HepG2 (cell line): Measurements from ENCODE around the gene FAM111B. TPM values are rescaled to one million over a fixed set of nuclear protein-coding genes. Genes with fewer than 3 reads are reported as not detected.

Experiments used
- HES4 ChIP-seq: sonication (generic); formaldehyde crosslinking; IDR thresholded peaks from 2 replicates; pipeline ENCODE4 v1.9.0; 2021; ENCODE audit warnings: mild to moderate bottlenecking, missing genetic modification reagents, borderline replicate concordance
- HOXA5 ChIP-seq: sonication (generic); formaldehyde crosslinking; IDR thresholded peaks from 2 replicates; pipeline ENCODE4 v1.4.0; 2020; ENCODE audit warnings: missing genetic modification reagents
- HOXA9 ChIP-seq: sonication (generic); formaldehyde crosslinking; IDR thresholded peaks from 2 replicates; pipeline ENCODE4 v1.8.1; 2022; ENCODE audit warnings: missing genetic modification reagents, mild to moderate bottlenecking, moderate library complexity, borderline replicate concordance
- IKZF1 ChIP-seq: fragments of 450-650 bp; IDR thresholded peaks from 2 replicates; pipeline ENCODE4 v1.7.1; 2016
- IRX3 ChIP-seq: sonication (generic); formaldehyde crosslinking; IDR thresholded peaks from 2 replicates; pipeline ENCODE4 v1.8.1; 2023; ENCODE audit warnings: mild to moderate bottlenecking, low read depth, missing genetic modification reagents, borderline replicate concordance
- PHF8 ChIP-seq: sonication (generic); formaldehyde crosslinking; IDR thresholded peaks from 2 replicates; pipeline ENCODE4 v1.5.0; 2020; ENCODE audit warnings: missing genetic modification reagents
- SMAD9 ChIP-seq: sonication (generic); formaldehyde crosslinking; IDR thresholded peaks from 2 replicates; pipeline ENCODE4 v1.5.1; 2020; ENCODE audit warnings: mild to moderate bottlenecking, missing genetic modification reagents
- SSRP1 ChIP-seq: IDR thresholded peaks from 2 replicates; pipeline ENCODE4 v1.6.1; 2016; ENCODE audit warnings: control low read depth
- ZNF24 ChIP-seq: fragments of 450-650 bp; IDR thresholded peaks from 2 replicates; pipeline ENCODE4 v1.6.1; 2017; ENCODE audit warnings: antibody characterized with exemption, mild to moderate bottlenecking
- ZNF350 ChIP-seq: sonication (generic); formaldehyde crosslinking; IDR thresholded peaks from 2 replicates; pipeline ENCODE4 v1.4.0; 2020; ENCODE audit warnings: mild to moderate bottlenecking, low read depth, missing genetic modification reagents, borderline replicate concordance
- ZNF354B ChIP-seq: sonication (generic); formaldehyde crosslinking; IDR thresholded peaks from 2 replicates; pipeline ENCODE4 v1.8.0; 2022; ENCODE audit warnings: mild to moderate bottlenecking, missing genetic modification reagents
- ZNF775 ChIP-seq: sonication (generic); formaldehyde crosslinking; IDR thresholded peaks from 2 replicates; pipeline ENCODE4 v1.4.0; 2020; ENCODE audit warnings: missing genetic modification reagents, mild to moderate bottlenecking, moderate library complexity, borderline replicate concordance
- ZNF816 ChIP-seq: sonication (generic); formaldehyde crosslinking; IDR thresholded peaks from 2 replicates; pipeline ENCODE4 v1.8.0; 2022; ENCODE audit warnings: missing genetic modification reagents, mild to moderate bottlenecking, borderline replicate concordance
- ZSCAN31 ChIP-seq: sonication (generic); formaldehyde crosslinking; IDR thresholded peaks from 2 replicates; pipeline ENCODE4 v1.5.0; 2020; ENCODE audit warnings: low read depth, mild to moderate bottlenecking, missing genetic modification reagents
- polyA plus RNA-seq, 8 experiments: library from polyadenylated mRNA; depleted of rRNA in 3 of 8; stranded (reverse) in 7 of 8; unstranded in 1 of 8; fragments of >200 nt; fragmentation: Illumina TruSeq in 4 of 8; extraction: Trizol in 4 of 8; gene quantifications; 2 replicates each; pipeline versions ENCODE4 v1.2.1 to v1.2.3, GENCODE V29; 2011 to 2016; ENCODE audit warnings: low read depth in 4 of 8, missing spikeins in 1 of 8, mixed read lengths in 1 of 8; ENCODE audit not compliant: insufficient read depth in 1 of 8
- total RNA-seq, 5 experiments: library from RNA; depleted of rRNA; stranded (reverse); fragments of >200 nt; fragmentation: Illumina TruSeq; extraction: Trizol; gene quantifications; 2 replicates each; pipeline ENCODE4 v1.2.3, GENCODE V29; 2016; ENCODE audit warnings: low read depth in 1 of 5
- TF ChIP-seq, protein P1 (sequence below): sonication (generic); formaldehyde crosslinking; IDR thresholded peaks from 2 replicates; pipeline ENCODE4 v1.4.0; 2020; ENCODE audit warnings: missing genetic modification reagents
- TF ChIP-seq, protein P2 (sequence below): sonication (generic); formaldehyde crosslinking; IDR thresholded peaks from 2 replicates; pipeline ENCODE4 v1.4.0; 2020; ENCODE audit warnings: missing genetic modification reagents, borderline replicate concordance
- TF ChIP-seq, protein P3 (sequence below): sonication (generic); formaldehyde crosslinking; IDR thresholded peaks from 2 replicates; pipeline ENCODE4 v1.4.0; 2020; ENCODE audit warnings: missing genetic modification reagents, borderline replicate concordance
- TF ChIP-seq, protein P4 (sequence below): sonication (generic); formaldehyde crosslinking; IDR thresholded peaks from 2 replicates; pipeline ENCODE4 v1.4.0; 2020; ENCODE audit warnings: missing genetic modification reagents; ENCODE audit errors: not compliant biosample characterization

FAM111B gene
- total and polyA plus RNA-seq, 2 of the 13 experiments (the other 11 are each of a cell fraction or from before 2014, with no cell fraction given): 1.6 to 28.2 TPM

DNA sequence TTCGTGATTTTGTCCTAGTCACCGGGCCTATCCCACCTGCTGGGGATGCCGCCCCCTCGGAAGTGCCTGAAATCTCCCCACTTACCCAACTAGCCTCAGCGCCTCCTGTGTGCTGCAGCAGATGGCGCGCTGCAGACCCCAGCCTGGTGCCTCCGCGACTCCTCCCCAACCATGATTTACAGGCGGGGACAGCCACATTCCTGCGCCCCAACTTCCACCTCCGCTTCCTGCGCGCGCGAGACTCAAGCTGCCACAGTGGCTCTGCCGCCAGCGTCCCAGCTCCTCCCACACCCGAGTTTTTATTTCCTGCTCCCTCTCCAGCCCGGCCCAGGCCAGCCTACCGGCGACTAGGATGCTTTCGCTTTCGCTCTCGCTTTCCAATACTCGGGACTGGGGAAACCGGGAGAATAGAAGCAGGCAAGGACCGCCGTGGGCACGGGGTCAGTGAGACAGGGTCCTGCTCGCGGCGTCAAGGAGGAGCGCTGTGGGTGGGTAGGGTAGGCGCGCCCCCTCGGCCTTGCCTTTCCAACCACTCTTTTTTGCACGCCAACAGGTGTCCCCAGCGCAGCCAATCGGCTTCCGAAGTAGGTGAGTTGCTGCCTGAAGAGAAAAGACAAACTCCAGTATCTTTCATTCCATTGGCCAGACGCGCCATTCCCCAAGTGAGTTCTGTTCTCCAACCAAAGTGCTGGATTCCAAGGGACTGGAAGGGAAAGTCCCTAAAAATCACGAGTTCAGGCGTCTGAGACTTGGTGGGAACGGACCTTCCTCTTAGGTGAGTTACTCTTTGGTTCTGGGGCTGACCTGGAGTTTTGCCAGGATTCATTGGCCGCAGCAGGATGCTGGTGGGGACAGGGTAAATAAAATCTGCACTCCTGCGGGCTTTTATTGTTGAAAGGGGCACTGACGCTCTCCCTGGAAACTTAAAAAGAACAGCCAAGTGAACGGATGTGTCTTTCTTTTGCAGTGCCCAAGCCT is 35.8 kb downstream of the FAM111B start, which contains the start of gene FAM111A (continued):
- peak; percentile 87; the same call in 1 of the 2 replicates for TF ChIP-seq SMAD9
- peak; percentile 86 for TF ChIP-seq PHF8 (CRISPR knock-in tag)
- TF ChIP-seq IRX3 (CRISPR knock-in tag): peak; percentile 47; the same call in 1 of the 2 replicates
- peak; percentile 60; the same call in 1 of the 2 replicates for TF ChIP-seq HOXA5
- TF ChIP-seq IKZF1: no peak
- no peak; the same call in 1 of the 2 replicates for TF ChIP-seq ZNF350 (CRISPR knock-in tag)
- TF ChIP-seq, protein P1, sequence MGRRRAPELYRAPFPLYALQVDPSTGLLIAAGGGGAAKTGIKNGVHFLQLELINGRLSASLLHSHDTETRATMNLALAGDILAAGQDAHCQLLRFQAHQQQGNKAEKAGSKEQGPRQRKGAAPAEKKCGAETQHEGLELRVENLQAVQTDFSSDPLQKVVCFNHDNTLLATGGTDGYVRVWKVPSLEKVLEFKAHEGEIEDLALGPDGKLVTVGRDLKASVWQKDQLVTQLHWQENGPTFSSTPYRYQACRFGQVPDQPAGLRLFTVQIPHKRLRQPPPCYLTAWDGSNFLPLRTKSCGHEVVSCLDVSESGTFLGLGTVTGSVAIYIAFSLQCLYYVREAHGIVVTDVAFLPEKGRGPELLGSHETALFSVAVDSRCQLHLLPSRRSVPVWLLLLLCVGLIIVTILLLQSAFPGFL (CRISPR knock-in tag): no peak
- TF ChIP-seq, protein P2, sequence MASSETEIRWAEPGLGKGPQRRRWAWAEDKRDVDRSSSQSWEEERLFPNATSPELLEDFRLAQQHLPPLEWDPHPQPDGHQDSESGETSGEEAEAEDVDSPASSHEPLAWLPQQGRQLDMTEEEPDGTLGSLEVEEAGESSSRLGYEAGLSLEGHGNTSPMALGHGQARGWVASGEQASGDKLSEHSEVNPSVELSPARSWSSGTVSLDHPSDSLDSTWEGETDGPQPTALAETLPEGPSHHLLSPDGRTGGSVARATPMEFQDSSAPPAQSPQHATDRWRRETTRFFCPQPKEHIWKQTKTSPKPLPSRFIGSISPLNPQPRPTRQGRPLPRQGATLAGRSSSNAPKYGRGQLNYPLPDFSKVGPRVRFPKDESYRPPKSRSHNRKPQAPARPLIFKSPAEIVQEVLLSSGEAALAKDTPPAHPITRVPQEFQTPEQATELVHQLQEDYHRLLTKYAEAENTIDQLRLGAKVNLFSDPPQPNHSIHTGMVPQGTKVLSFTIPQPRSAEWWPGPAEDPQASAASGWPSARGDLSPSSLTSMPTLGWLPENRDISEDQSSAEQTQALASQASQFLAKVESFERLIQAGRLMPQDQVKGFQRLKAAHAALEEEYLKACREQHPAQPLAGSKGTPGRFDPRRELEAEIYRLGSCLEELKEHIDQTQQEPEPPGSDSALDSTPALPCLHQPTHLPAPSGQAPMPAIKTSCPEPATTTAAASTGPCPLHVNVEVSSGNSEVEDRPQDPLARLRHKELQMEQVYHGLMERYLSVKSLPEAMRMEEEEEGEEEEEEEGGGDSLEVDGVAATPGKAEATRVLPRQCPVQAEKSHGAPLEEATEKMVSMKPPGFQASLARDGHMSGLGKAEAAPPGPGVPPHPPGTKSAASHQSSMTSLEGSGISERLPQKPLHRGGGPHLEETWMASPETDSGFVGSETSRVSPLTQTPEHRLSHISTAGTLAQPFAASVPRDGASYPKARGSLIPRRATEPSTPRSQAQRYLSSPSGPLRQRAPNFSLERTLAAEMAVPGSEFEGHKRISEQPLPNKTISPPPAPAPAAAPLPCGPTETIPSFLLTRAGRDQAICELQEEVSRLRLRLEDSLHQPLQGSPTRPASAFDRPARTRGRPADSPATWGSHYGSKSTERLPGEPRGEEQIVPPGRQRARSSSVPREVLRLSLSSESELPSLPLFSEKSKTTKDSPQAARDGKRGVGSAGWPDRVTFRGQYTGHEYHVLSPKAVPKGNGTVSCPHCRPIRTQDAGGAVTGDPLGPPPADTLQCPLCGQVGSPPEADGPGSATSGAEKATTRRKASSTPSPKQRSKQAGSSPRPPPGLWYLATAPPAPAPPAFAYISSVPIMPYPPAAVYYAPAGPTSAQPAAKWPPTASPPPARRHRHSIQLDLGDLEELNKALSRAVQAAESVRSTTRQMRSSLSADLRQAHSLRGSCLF: no peak
- peak; percentile 73; the same call in 1 of the 2 replicates for TF ChIP-seq HES4 (CRISPR knock-in tag)
- TF ChIP-seq, protein P3, sequence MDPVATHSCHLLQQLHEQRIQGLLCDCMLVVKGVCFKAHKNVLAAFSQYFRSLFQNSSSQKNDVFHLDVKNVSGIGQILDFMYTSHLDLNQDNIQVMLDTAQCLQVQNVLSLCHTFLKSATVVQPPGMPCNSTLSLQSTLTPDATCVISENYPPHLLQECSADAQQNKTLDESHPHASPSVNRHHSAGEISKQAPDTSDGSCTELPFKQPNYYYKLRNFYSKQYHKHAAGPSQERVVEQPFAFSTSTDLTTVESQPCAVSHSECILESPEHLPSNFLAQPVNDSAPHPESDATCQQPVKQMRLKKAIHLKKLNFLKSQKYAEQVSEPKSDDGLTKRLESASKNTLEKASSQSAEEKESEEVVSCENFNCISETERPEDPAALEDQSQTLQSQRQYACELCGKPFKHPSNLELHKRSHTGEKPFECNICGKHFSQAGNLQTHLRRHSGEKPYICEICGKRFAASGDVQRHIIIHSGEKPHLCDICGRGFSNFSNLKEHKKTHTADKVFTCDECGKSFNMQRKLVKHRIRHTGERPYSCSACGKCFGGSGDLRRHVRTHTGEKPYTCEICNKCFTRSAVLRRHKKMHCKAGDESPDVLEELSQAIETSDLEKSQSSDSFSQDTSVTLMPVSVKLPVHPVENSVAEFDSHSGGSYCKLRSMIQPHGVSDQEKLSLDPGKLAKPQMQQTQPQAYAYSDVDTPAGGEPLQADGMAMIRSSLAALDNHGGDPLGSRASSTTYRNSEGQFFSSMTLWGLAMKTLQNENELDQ (CRISPR knock-in tag): no peak
- peak; percentile 79; the same call in 1 of the 2 replicates for TF ChIP-seq ZNF354B (CRISPR knock-in tag)
- TF ChIP-seq ZNF816 (CRISPR knock-in tag): no peak
- TF ChIP-seq ZSCAN31 (CRISPR knock-in tag): no peak; the same call in none of the 2 replicates
- no peak for TF ChIP-seq ZNF24
- TF ChIP-seq SSRP1 (CRISPR knock-in tag): no peak
- TF ChIP-seq, protein P4, sequence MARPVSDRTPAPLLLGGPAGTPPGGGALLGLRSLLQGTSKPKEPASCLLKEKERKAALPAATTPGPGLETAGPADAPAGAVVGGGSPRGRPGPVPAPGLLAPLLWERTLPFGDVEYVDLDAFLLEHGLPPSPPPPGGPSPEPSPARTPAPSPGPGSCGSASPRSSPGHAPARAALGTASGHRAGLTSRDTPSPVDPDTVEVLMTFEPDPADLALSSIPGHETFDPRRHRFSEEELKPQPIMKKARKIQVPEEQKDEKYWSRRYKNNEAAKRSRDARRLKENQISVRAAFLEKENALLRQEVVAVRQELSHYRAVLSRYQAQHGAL (CRISPR knock-in tag): no peak
- peak; percentile 93 for TF ChIP-seq HOXA9
- 0 out of 2 replicates have a peak, but pooled peaks have one; percentile 44 for TF ChIP-seq ZNF775 (CRISPR knock-in tag)
